SK-N-SH treated with all-trans-retinoic acid at 6 μM for 48 hours (cell line): ENCODE results near the gene SOD1.
"Not testable (repeated sequence)": the region's sequence is repeated elsewhere in the genome, so short reads cannot be mapped to it uniquely, and the experiment has no call there.

Experiments
- ATAC-seq: fragments of 200-7000 bp; cut with Tn5 transposase; 3 replicates; pipeline ENCODE4 v1.9.1; 2020; ENCODE audit warnings: mild to moderate bottlenecking, moderate library complexity
- ARNTL ChIP-seq: fragments of 450-650 bp; formaldehyde crosslinking; IDR thresholded peaks from 2 replicates; pipeline ENCODE4 v1.5.0; 2020; ENCODE audit warnings: low read depth, mild to moderate bottlenecking, moderate library complexity, borderline replicate concordance
- CSDC2 ChIP-seq: fragments of 250-450 bp; sonication (Bioruptor Pico); IDR thresholded peaks from 2 replicates; pipeline ENCODE4 v1.5.0; 2020; ENCODE audit warnings: mild to moderate bottlenecking, moderate library complexity
- CSRNP3 ChIP-seq: fragments of 250-450 bp; sonication (Bioruptor Pico); IDR thresholded peaks from 2 replicates; pipeline ENCODE4 v1.5.1; 2021; ENCODE audit warnings: mild to moderate bottlenecking, moderate library complexity
- ESRRG ChIP-seq: fragments of 250-450 bp; sonication (Bioruptor Pico); IDR thresholded peaks from 2 replicates; pipeline ENCODE4 v1.6.1; 2021; ENCODE audit warnings: mild to moderate bottlenecking
- GLIS3 ChIP-seq: fragments of 250-450 bp; sonication (Bioruptor Pico); IDR thresholded peaks from 2 replicates; pipeline ENCODE4 v1.5.0; 2020; ENCODE audit warnings: mild to moderate bottlenecking, moderate library complexity
- ISL1 ChIP-seq: fragments of 250-450 bp; sonication (Bioruptor Pico); IDR thresholded peaks from 2 replicates; pipeline ENCODE4 v2.1.2; 2022; ENCODE audit warnings: mild to moderate bottlenecking, moderate library complexity
- OSR1 ChIP-seq: fragments of 250-450 bp; sonication (Bioruptor Pico); IDR thresholded peaks from 2 replicates; pipeline ENCODE4 v1.8.0; 2022; ENCODE audit warnings: moderate library complexity, mild to moderate bottlenecking, inconsistent platforms
- PPARA ChIP-seq: fragments of 250-450 bp; sonication (Bioruptor Pico); IDR thresholded peaks from 2 replicates; pipeline ENCODE4 v1.5.0; 2020; ENCODE audit warnings: mild to moderate bottlenecking, borderline replicate concordance
- SNAI2 ChIP-seq: fragments of 250-450 bp; sonication (Bioruptor Pico); IDR thresholded peaks from 2 replicates; pipeline ENCODE4 v1.5.0; 2020; ENCODE audit warnings: mild to moderate bottlenecking, moderate library complexity
- TCF4 ChIP-seq: fragments of 250-450 bp; sonication (Bioruptor Pico); IDR thresholded peaks from 2 replicates; pipeline ENCODE4 v1.8.0; 2021; ENCODE audit warnings: mild to moderate bottlenecking, moderate library complexity, borderline replicate concordance
- TOX ChIP-seq: fragments of 250-450 bp; sonication (Bioruptor Pico); IDR thresholded peaks from 2 replicates; pipeline ENCODE4 v1.8.0; 2021; ENCODE audit warnings: mild to moderate bottlenecking, moderate library complexity, borderline replicate concordance
- ZC3H10 ChIP-seq: fragments of 250-450 bp; sonication (Bioruptor Pico); IDR thresholded peaks from 2 replicates; pipeline ENCODE4 v1.5.1; 2021; ENCODE audit warnings: mild to moderate bottlenecking, moderate library complexity
- ZFP30 ChIP-seq: fragments of 450-650 bp; formaldehyde crosslinking; IDR thresholded peaks from 2 replicates; pipeline ENCODE4 v1.5.0; 2022; ENCODE audit warnings: mild to moderate bottlenecking, moderate library complexity
- ZNF565 ChIP-seq: fragments of 450-650 bp; formaldehyde crosslinking; conservative IDR thresholded peaks from 2 replicates; pipeline ENCODE4 v1.5.0; 2020; ENCODE audit warnings: low read depth, mild to moderate bottlenecking, moderate library complexity
- ZNF70 ChIP-seq: fragments of 450-650 bp; formaldehyde crosslinking; IDR thresholded peaks from 2 replicates; pipeline ENCODE4 v1.5.0; 2020; ENCODE audit warnings: mild to moderate bottlenecking, moderate library complexity
- ZNF8 ChIP-seq: fragments of 450-650 bp; formaldehyde crosslinking; IDR thresholded peaks from 2 replicates; pipeline ENCODE4 v1.5.0; 2020; ENCODE audit warnings: mild to moderate bottlenecking, moderate library complexity
- TF ChIP-seq, protein P1 (sequence below): fragments of 250-450 bp; sonication (Bioruptor Pico); IDR thresholded peaks from 2 replicates; pipeline ENCODE4 v1.8.0; 2020; ENCODE audit warnings: mild to moderate bottlenecking, moderate library complexity, borderline replicate concordance
- TF ChIP-seq, protein P2 (sequence below): fragments of 250-450 bp; sonication (Bioruptor Pico); IDR thresholded peaks from 2 replicates; pipeline ENCODE4 v1.8.0; 2021; ENCODE audit warnings: low read depth, mild to moderate bottlenecking, moderate library complexity, borderline replicate concordance
- TF ChIP-seq, protein P3 (sequence below): fragments of 250-450 bp; sonication (Bioruptor Pico); IDR thresholded peaks from 2 replicates; pipeline ENCODE4 v1.5.1; 2020; ENCODE audit warnings: low read depth, mild to moderate bottlenecking, moderate library complexity

The SOD1 gene

GRCh38 chr21:31624181-31624580, 35.3 kb upstream of the SOD1 start:
- TF ChIP-seq CSDC2 (CRISPR knock-in tag): no peak
- TF ChIP-seq SNAI2 (CRISPR knock-in tag): no peak
- TF ChIP-seq ZNF8 (CRISPR knock-in tag): no peak
- no peak for TF ChIP-seq OSR1 (CRISPR knock-in tag)
- TF ChIP-seq ISL1: no peak
- TF ChIP-seq ARNTL (CRISPR knock-in tag): no peak
- no peak for TF ChIP-seq ZC3H10 (CRISPR knock-in tag)
- TF ChIP-seq, protein P1, sequence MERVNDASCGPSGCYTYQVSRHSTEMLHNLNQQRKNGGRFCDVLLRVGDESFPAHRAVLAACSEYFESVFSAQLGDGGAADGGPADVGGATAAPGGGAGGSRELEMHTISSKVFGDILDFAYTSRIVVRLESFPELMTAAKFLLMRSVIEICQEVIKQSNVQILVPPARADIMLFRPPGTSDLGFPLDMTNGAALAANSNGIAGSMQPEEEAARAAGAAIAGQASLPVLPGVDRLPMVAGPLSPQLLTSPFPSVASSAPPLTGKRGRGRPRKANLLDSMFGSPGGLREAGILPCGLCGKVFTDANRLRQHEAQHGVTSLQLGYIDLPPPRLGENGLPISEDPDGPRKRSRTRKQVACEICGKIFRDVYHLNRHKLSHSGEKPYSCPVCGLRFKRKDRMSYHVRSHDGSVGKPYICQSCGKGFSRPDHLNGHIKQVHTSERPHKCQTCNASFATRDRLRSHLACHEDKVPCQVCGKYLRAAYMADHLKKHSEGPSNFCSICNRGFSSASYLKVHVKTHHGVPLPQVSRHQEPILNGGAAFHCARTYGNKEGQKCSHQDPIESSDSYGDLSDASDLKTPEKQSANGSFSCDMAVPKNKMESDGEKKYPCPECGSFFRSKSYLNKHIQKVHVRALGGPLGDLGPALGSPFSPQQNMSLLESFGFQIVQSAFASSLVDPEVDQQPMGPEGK (CRISPR knock-in tag): no peak
- no peak for TF ChIP-seq PPARA (CRISPR knock-in tag)
- TF ChIP-seq GLIS3: no peak
- no peak for TF ChIP-seq ZNF70
- TF ChIP-seq CSRNP3 (CRISPR knock-in tag): no peak
- no peak for TF ChIP-seq TOX (CRISPR knock-in tag)
- no peak for ATAC-seq

DNA sequence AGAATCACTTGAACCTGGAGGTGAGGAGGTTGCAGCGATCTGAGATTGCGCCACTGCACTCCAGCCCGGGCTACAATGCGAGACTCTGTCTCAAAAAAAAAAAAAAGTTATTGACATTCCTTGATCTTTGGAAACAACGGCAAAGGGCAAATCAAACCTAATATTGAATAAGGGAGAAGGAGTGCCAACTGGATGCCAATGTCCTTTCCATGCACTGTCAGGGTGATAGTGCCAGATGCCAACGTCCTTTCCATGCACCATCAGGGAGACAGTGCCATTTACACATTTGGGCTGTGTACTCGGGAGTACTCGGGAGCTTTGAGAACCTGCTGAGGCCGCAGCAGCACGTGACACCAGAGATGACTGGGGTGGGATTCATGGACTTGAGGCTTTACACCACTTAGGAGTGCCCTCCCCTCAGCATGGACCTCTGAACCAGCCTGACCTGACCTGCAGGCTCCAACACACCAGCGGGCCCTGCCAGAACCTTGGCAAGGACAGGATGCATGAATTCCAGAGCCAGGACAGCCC, 34.5 kb upstream of the SOD1 start:
- TF ChIP-seq TOX (CRISPR knock-in tag) (no peak), ZNF70 (no peak), TCF4 (no peak), OSR1 (CRISPR knock-in tag) (no peak), ZFP30 (CRISPR knock-in tag) (no peak), SNAI2 (CRISPR knock-in tag) (no peak), CSRNP3 (CRISPR knock-in tag) (no peak), ZNF565 (CRISPR knock-in tag) (no peak)
- TF ChIP-seq, protein P1 (CRISPR knock-in tag): no peak
- TF ChIP-seq, protein P2, sequence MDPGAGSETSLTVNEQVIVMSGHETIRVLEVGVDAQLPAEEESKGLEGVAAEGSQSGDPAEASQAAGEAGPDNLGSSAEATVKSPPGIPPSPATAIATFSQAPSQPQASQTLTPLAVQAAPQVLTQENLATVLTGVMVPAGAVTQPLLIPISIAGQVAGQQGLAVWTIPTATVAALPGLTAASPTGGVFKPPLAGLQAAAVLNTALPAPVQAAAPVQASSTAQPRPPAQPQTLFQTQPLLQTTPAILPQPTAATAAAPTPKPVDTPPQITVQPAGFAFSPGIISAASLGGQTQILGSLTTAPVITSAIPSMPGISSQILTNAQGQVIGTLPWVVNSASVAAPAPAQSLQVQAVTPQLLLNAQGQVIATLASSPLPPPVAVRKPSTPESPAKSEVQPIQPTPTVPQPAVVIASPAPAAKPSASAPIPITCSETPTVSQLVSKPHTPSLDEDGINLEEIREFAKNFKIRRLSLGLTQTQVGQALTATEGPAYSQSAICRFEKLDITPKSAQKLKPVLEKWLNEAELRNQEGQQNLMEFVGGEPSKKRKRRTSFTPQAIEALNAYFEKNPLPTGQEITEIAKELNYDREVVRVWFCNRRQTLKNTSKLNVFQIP (CRISPR knock-in tag): no peak
- no peak for ATAC-seq

DNA sequence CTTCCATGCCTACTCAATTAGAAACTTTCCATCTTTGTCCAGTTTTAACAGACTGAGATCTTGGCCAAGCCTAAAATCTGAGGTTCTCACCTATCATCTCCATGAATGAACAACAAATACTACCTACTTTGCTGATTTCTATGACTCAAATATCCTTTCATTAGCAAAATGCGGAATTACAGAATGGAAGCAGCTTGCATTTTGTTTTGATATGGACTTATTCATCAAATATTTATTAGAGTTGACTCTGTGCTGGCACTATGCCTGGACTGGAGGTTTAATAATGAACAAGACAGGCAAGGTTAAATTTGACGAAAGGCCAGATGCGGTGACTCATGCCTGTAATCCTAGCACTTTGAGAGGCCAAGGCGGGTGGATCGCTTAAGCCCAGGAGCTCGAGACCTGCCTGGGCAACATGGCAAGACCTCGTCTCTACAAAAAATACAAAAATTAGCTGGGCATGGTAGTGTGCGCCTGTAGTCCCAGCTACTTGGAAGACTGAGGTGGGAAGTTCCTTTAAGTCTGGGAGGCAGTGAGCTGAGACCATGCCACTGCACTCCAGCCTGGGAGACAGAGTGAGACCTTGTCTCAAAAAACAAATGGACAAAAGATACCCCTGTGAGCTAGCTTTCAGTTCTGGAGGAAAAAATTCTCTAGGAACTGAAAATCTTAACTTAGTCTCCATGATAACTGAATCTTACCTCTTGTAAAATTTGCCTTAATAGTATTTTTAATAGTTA, 29.4 kb upstream of the SOD1 start:
- TF ChIP-seq ISL1 (peak; percentile 67), ESRRG (CRISPR knock-in tag) (no peak)
- TF ChIP-seq, protein P3, sequence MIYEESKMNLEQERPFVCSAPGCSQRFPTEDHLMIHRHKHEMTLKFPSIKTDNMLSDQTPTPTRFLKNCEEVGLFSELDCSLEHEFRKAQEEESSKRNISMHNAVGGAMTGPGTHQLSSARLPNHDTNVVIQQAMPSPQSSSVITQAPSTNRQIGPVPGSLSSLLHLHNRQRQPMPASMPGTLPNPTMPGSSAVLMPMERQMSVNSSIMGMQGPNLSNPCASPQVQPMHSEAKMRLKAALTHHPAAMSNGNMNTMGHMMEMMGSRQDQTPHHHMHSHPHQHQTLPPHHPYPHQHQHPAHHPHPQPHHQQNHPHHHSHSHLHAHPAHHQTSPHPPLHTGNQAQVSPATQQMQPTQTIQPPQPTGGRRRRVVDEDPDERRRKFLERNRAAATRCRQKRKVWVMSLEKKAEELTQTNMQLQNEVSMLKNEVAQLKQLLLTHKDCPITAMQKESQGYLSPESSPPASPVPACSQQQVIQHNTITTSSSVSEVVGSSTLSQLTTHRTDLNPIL (CRISPR knock-in tag): no peak
- peak; percentile 97 for ATAC-seq

GRCh38 chr21:31631881-31632280, 27.6 kb upstream of the SOD1 start:
- not testable (repeated sequence) for ATAC-seq
